NOMO-1 (cell line): Measurements from ENCODE around the gene CUL3.
A peak's percentile ranks its signal among the peaks of the same experiment; 100 is the strongest.
"Not testable (repeated sequence)": the region's sequence is repeated elsewhere in the genome, so short reads cannot be mapped to it uniquely, and the experiment has no call there.

Experiments used
- DNase-seq, 2 experiments: peaks; one replicate each; lab custom pipeline; 2025; ENCODE audit not compliant: unreplicated experiment in 2 of 2; lab: John Stamatoyannopoulos, UW

Gene CUL3

GRCh38 chr2:224583033-224583432 is 2.1 kb downstream of the CUL3 start:
- not testable (repeated sequence) for DNase-seq

GRCh38 chr2:224580248-224580647 is 4.9 kb downstream of the CUL3 start:
- no peak for DNase-seq

GRCh38 chr2:224579411-224579810 is 5.8 kb downstream of the CUL3 start:
- DNase-seq = no peak

- DNase-seq = no peak
Observed at GRCh38 chr2:224577541-224577940, 7.6 kb downstream of the CUL3 start.

GRCh38 chr2:224576088-224576715 is 9.0 kb downstream of the CUL3 start:
- DNase-seq = peak in 1 of 2 experiments; percentile 15

GRCh38 chr2:224574423-224575084 is 10.6 kb downstream of the CUL3 start:
- peak; percentile 14 to 58 for DNase-seq

GRCh38 chr2:224573724-224574123 is 11.4 kb downstream of the CUL3 start:
- DNase-seq = no peak

- DNase-seq = no peak
Observed at GRCh38 chr2:224572338-224572737, 12.8 kb downstream of the CUL3 start.

- DNase-seq = peak; percentile 30 to 42
Observed at GRCh38 chr2:224570328-224570993, 14.7 kb downstream of the CUL3 start.

GRCh38 chr2:224569654-224570053 is 15.5 kb downstream of the CUL3 start:
- no peak for DNase-seq

- DNase-seq = no peak
Observed at GRCh38 chr2:224565452-224566035, 19.6 kb downstream of the CUL3 start.

- no peak for DNase-seq
Observed at GRCh38 chr2:224563537-224563936, 21.6 kb downstream of the CUL3 start.

- no peak for DNase-seq
Observed at GRCh38 chr2:224562831-224563230, 22.3 kb downstream of the CUL3 start.

GRCh38 chr2:224561234-224562005 is 23.7 kb downstream of the CUL3 start:
- DNase-seq = peak in 1 of 2 experiments; percentile 73

- no peak for DNase-seq
Observed at GRCh38 chr2:224560549-224560948, 24.6 kb downstream of the CUL3 start.

GRCh38 chr2:224557610-224558009 is 27.6 kb downstream of the CUL3 start:
- DNase-seq = no peak

- DNase-seq = no peak
Observed at GRCh38 chr2:224556381-224556780, 28.8 kb downstream of the CUL3 start.

GRCh38 chr2:224555823-224556366 is 29.3 kb downstream of the CUL3 start:
- DNase-seq = no peak

- no peak for DNase-seq
Observed at GRCh38 chr2:224552771-224553170, 32.4 kb downstream of the CUL3 start.

GRCh38 chr2:224551693-224552092 is 33.5 kb downstream of the CUL3 start:
- no peak for DNase-seq

- DNase-seq = no peak
Observed at GRCh38 chr2:224546926-224547325, 38.2 kb downstream of the CUL3 start.
